HEK293 (cell line): ENCODE results near the gene ARPC4.

ENCODE experiments used
- CTCF ChIA-PET: fragments of 350-600 bp; formaldehyde crosslinking; extraction: SDS; loops from one replicate; lab custom pipeline; 2021; ENCODE audit warnings: antibody characterized with exemption; lab: Yijun Ruan, JAX
- POLR2A ChIA-PET: fragments of 300-600 bp; formaldehyde crosslinking; extraction: SDS; loops from one replicate; lab custom pipeline; 2020; ENCODE audit warnings: antibody characterized with exemption, inconsistent platforms; lab: Yijun Ruan, JAX
- H3K27ac ChIP-seq: fragments of 200-500 bp; sonication (Bioruptor generic); 2 replicates; pipeline ENCODE4 v1.5.1; 2014; ENCODE audit warnings: low read depth, low read length, control low read depth, inconsistent platforms; ENCODE audit errors: extremely low read depth
- H3K36me3 ChIP-seq, 2 experiments: fragments of 200-500 bp in 1 of 2; sonication (Bioruptor generic) in 1 of 2; 1 replicate in 1 of 2; 2 replicates in 1 of 2; pipeline ENCODE4 v1.5.1; 2014 to 2017; ENCODE audit warnings: inconsistent platforms in 2 of 2, low read length in 2 of 2; ENCODE audit not compliant: control insufficient read depth in 2 of 2, insufficient read depth in 1 of 2
- H3K4me1 ChIP-seq: fragments of 200-500 bp; sonication (Bioruptor generic); 2 replicates; pipeline ENCODE4 v1.5.1; 2014; ENCODE audit warnings: mild to moderate bottlenecking, low read length, inconsistent platforms; ENCODE audit not compliant: control insufficient read depth, insufficient read depth
- H3K4me3 ChIP-seq: 2 replicates; pipeline ENCODE4 v1.5.1; 2011; ENCODE audit warnings: low read depth, mild to moderate bottlenecking, control low read depth, low read length, moderate library complexity
- H3K9me3 ChIP-seq: fragments of 200-500 bp; sonication (Bioruptor generic); 2 replicates; pipeline ENCODE4 v1.5.1; 2014; ENCODE audit warnings: low read depth, low read length, inconsistent platforms; ENCODE audit not compliant: control insufficient read depth, insufficient read depth
- GLI4 ChIP-seq: fragments of 450-650 bp; formaldehyde crosslinking; IDR thresholded peaks from 2 replicates; pipeline ENCODE4 v1.5.1; 2016; ENCODE audit warnings: missing biosample characterization, missing genetic modification characterization
- HOXC10 ChIP-seq: sonication (generic); formaldehyde crosslinking; IDR thresholded peaks from 2 replicates; pipeline ENCODE4 v1.8.1; 2023; ENCODE audit warnings: mild to moderate bottlenecking, missing genetic modification reagents
- KLF17 ChIP-seq: fragments of 450-650 bp; formaldehyde crosslinking; IDR thresholded peaks from 2 replicates; pipeline ENCODE4 v1.5.1; 2016; ENCODE audit warnings: missing biosample characterization, missing genetic modification characterization
- MEIS1 ChIP-seq: sonication (generic); formaldehyde crosslinking; IDR thresholded peaks from 2 replicates; pipeline ENCODE4 v1.8.1; 2022; ENCODE audit warnings: missing genetic modification reagents, mild to moderate bottlenecking, borderline replicate concordance
- MZF1 ChIP-seq: fragments of 450-650 bp; formaldehyde crosslinking; IDR thresholded peaks from 2 replicates; pipeline ENCODE4 v1.5.1; 2017; ENCODE audit warnings: missing biosample characterization, missing genetic modification characterization, borderline replicate concordance
- PBX3 ChIP-seq: sonication (generic); formaldehyde crosslinking; IDR thresholded peaks from 2 replicates; pipeline ENCODE4 v1.8.1; 2022; ENCODE audit warnings: mild to moderate bottlenecking, moderate library complexity, missing genetic modification reagents
- PRDM1 ChIP-seq: fragments of 450-650 bp; formaldehyde crosslinking; IDR thresholded peaks from 2 replicates; pipeline ENCODE4; 2016; ENCODE audit warnings: missing biosample characterization, missing genetic modification characterization
- REST ChIP-seq: fragments of 450-650 bp; formaldehyde crosslinking; IDR thresholded peaks from 2 replicates; pipeline ENCODE4 v1.5.1; 2016; ENCODE audit warnings: missing biosample characterization, missing genetic modification characterization
- ZBTB49 ChIP-seq: fragments of 450-650 bp; formaldehyde crosslinking; IDR thresholded peaks from 2 replicates; pipeline ENCODE4 v1.5.1; 2016; ENCODE audit warnings: missing biosample characterization, missing genetic modification characterization, low read depth
- ZEB2 ChIP-seq: fragments of 450-650 bp; formaldehyde crosslinking; IDR thresholded peaks from 2 replicates; pipeline ENCODE4 v1.5.1; 2016; ENCODE audit warnings: missing biosample characterization, missing genetic modification characterization
- ZFP37 ChIP-seq: fragments of 450-650 bp; formaldehyde crosslinking; IDR thresholded peaks from 2 replicates; pipeline ENCODE4 v1.5.1; 2016; ENCODE audit warnings: missing biosample characterization, missing genetic modification characterization
- ZNF133 ChIP-seq: fragments of 450-650 bp; formaldehyde crosslinking; IDR thresholded peaks from 2 replicates; pipeline ENCODE4 v1.5.1; 2016; ENCODE audit warnings: missing biosample characterization, missing genetic modification characterization
- ZNF335 ChIP-seq: fragments of 450-650 bp; formaldehyde crosslinking; conservative IDR thresholded peaks from 2 replicates; pipeline ENCODE4 v1.5.1; 2016; ENCODE audit warnings: missing biosample characterization, missing genetic modification characterization
- ZNF449 ChIP-seq: fragments of 450-650 bp; formaldehyde crosslinking; IDR thresholded peaks from 2 replicates; pipeline ENCODE4 v1.5.1; 2017; ENCODE audit warnings: missing biosample characterization, mild to moderate bottlenecking, missing genetic modification characterization, moderate library complexity
- ZNF488 ChIP-seq: fragments of 450-650 bp; formaldehyde crosslinking; IDR thresholded peaks from 2 replicates; pipeline ENCODE4 v1.5.1; 2016; ENCODE audit warnings: missing biosample characterization, missing genetic modification characterization
- ZNF530 ChIP-seq: fragments of 450-650 bp; formaldehyde crosslinking; IDR thresholded peaks from 2 replicates; pipeline ENCODE4 v1.5.1; 2016; ENCODE audit warnings: low read depth, missing biosample characterization, missing genetic modification characterization
- ZNF621 ChIP-seq: fragments of 450-650 bp; formaldehyde crosslinking; IDR thresholded peaks from 2 replicates; pipeline ENCODE4 v1.5.1; 2017; ENCODE audit warnings: missing biosample characterization, missing genetic modification characterization
- ZNF629 ChIP-seq: fragments of 450-650 bp; formaldehyde crosslinking; IDR thresholded peaks from 2 replicates; pipeline ENCODE4 v1.5.1; 2017; ENCODE audit warnings: missing biosample characterization, missing genetic modification characterization
- ZNF645 ChIP-seq: fragments of 450-650 bp; formaldehyde crosslinking; IDR thresholded peaks from 2 replicates; pipeline ENCODE4; 2016; ENCODE audit warnings: missing biosample characterization, missing genetic modification characterization
- ZNF660 ChIP-seq: fragments of 450-650 bp; IDR thresholded peaks from 2 replicates; pipeline ENCODE4 v1.5.1; 2018; ENCODE audit warnings: missing biosample characterization, mild to moderate bottlenecking, missing genetic modification characterization
- ZNF677 ChIP-seq: fragments of 450-650 bp; IDR thresholded peaks from 2 replicates; pipeline ENCODE4 v1.5.0; 2018; ENCODE audit warnings: missing biosample characterization, mild to moderate bottlenecking, missing genetic modification characterization, moderate library complexity
- ZSCAN5A ChIP-seq: fragments of 450-650 bp; formaldehyde crosslinking; IDR thresholded peaks from 2 replicates; pipeline ENCODE4 v1.5.1; 2016; ENCODE audit warnings: missing biosample characterization, missing genetic modification characterization
- ZXDB ChIP-seq: fragments of 450-650 bp; formaldehyde crosslinking; IDR thresholded peaks from 2 replicates; pipeline ENCODE4 v1.5.1; 2016; ENCODE audit warnings: missing biosample characterization, missing genetic modification characterization

ARPC4 gene

GRCh38 chr3:9800529-9800928 lies 7.6 kb downstream of the ARPC4 start (continued):
- TF ChIP-seq ZSCAN5A (tag by site-specific recombination) (no peak), MZF1 (tag by site-specific recombination) (no peak), KLF17 (tag by site-specific recombination) (no peak), PRDM1 (tag by site-specific recombination) (no peak)

- peaks cover 55 to 91% of the 10 kb centered on the region in 2 experiments for H3K36me3 ChIP-seq
- POLR2A ChIA-PET, result interaction anchor here (1.2 to 2.3 kb wide), 2 partner anchors 8 to 10 kb away, joined by 3 to 14 read pairs; partner anchors contain the start of genes ARPC4 and TADA3
- no peak for TF ChIP-seq ZNF660 (tag by site-specific recombination)
- no peak for TF ChIP-seq ZEB2 (tag by site-specific recombination)
- TF ChIP-seq ZNF621 (tag by site-specific recombination), result no peak
- TF ChIP-seq ZNF645, result no peak
- no peak for TF ChIP-seq HOXC10
- TF ChIP-seq PBX3 (CRISPR knock-in tag), result no peak
- no peak for TF ChIP-seq ZNF677 (tag by site-specific recombination)
- TF ChIP-seq MEIS1 (CRISPR knock-in tag), result no peak
- no peak for TF ChIP-seq GLI4
- TF ChIP-seq ZFP37, result no peak
- TF ChIP-seq REST (tag by site-specific recombination), result no peak
- TF ChIP-seq ZNF133 (tag by site-specific recombination), result no peak
- no peak for TF ChIP-seq ZNF488 (tag by site-specific recombination)
- no peak for TF ChIP-seq ZNF530 (tag by site-specific recombination)
- TF ChIP-seq ZBTB49 (tag by site-specific recombination), result no peak
- no peak for TF ChIP-seq MZF1 (tag by site-specific recombination)
- no peak for TF ChIP-seq ZXDB (tag by site-specific recombination)
- TF ChIP-seq ZNF449 (tag by site-specific recombination), result no peak
- TF ChIP-seq ZNF629 (tag by site-specific recombination), result no peak
- no peak for TF ChIP-seq ZNF335 (tag by site-specific recombination)
- no peaks in the 10 kb centered on the region; the same call in 1 of the 2 replicates for H3K4me1 ChIP-seq
- no peaks in the 10 kb centered on the region for H3K9me3 ChIP-seq
- CTCF ChIA-PET, result interaction anchor here (0.5 kb wide), 1 partner anchor 427 kb away, joined by 4 read pairs; no protein-coding TSS in a partner anchor
- no peak overlapping the region for H3K4me3 ChIP-seq
- H3K27ac ChIP-seq, result no peak overlapping the region
These were observed 10.6 kb downstream of the ARPC4 start for GRCh38 chr3:9803494-9803893.
